ENCODE results near the gene REEP6.

- TF ChIP-seq CTCF (IDR thresholded peaks at IDR 0.05) (no peak), POLR2A (IDR thresholded peaks at IDR 0.05) (no peak)
Measured at GRCh38 chr19:1507192-1507660, 16.2 kb downstream of the REEP6 start.
